Retinal pigment epithelial cell (primary cell): ENCODE data around the gene DCDC2C.

Source experiments
- DNase-seq: peaks from one replicate; pipeline ENCODE4 v3.0.0-alpha.2; 2010; ENCODE audit warnings: low read depth
- H3K4me3 ChIP-seq: 2 replicates; pipeline ENCODE4 v1.5.1; 2011; ENCODE audit warnings: mild to moderate bottlenecking, low read length, control low read depth, moderate library complexity
- CTCF ChIP-seq: conservative IDR thresholded peaks from 2 replicates; pipeline ENCODE4 v1.5.1; 2011; ENCODE audit warnings: low read depth, low read length, control low read depth, inconsistent platforms

Gene DCDC2C

DNA sequence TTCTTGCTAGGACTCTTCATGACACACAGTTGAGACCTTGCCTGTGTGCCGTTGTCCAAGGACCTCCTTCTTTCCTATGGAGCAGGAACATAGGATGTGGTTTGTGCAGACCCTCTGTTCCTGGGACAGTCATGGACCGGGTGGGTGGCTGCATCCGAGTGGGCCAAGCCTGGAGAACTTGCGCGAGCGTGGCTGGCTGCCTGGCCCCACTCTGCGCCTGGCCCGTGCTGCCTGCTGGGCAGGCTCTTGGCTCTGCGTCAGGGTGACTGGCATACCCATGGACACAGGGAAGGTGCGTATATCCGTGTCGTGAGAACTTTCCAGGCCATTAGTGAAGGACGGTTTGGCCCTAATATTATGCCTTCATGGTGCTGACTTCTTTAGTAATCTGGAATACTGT lies 68.2 kb downstream of the DCDC2C start:
- H3K4me3 ChIP-seq = no peak overlapping the region
- no peak for DNase-seq
- no peak for TF ChIP-seq CTCF

GRCh38 chr2:3774336-3774735 lies 71.0 kb downstream of the DCDC2C start:
- no peak overlapping the region for H3K4me3 ChIP-seq
- TF ChIP-seq CTCF = no peak
- no peak for DNase-seq

DNA sequence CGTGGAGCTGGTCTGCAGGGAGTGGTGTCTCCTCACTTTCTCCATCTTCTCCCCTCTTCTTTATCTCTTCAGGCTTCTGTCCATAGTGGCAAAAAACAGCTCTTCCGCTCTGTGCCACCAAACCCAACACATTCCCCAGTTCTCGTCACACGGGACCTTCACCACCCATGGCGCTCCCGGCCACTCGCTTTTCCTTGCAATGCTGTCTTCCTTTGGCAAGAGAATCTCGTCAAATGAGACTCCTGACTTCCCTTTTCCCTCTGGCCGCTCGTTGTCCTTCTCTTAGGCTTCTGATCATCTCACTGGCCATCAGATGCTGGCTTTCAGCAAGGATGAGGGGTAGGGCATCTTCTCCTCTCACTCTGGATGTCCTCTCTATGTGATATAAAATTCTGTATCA lies 72.9 kb downstream of the DCDC2C start:
- no peak for DNase-seq
- H3K4me3 ChIP-seq = no peak overlapping the region
- no peak for TF ChIP-seq CTCF

GRCh38 chr2:3777966-3778365 lies 74.6 kb downstream of the DCDC2C start:
- DNase-seq = no peak
- no peak for TF ChIP-seq CTCF
- H3K4me3 ChIP-seq = no peak overlapping the region

DNA sequence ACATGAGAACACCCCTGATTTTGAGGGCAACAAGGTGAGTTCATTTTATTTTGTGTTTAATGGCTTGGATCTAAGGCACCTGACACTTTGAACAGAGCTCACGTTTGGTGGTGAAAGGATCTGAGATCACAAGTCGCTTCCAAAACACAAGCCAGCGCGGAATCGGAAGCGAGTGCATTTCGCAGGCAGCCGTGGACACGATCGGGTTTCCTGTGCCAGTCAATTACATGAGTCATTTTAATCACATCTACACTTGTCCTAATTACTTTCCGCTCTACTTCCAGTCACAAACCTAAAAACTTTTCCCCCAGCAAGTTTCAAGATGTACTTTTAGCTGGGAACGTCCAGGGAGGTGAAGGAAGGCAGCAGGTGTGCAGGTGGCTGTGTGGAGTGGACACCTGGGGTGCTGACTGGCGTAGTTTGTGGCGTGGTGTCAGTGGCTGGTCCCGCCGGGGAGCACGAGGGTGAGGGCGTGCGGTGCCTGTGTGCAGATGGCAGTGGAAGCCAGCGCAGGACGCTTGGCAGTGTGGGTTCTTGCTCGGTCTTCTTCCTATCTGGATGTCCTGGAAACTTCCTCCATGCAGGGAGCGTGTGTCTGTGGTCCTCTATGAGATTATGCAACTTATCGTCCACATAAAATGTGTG lies 75.6 kb downstream of the DCDC2C start:
- no peak for TF ChIP-seq CTCF
- no peak for DNase-seq
- no peak overlapping the region for H3K4me3 ChIP-seq

DNA sequence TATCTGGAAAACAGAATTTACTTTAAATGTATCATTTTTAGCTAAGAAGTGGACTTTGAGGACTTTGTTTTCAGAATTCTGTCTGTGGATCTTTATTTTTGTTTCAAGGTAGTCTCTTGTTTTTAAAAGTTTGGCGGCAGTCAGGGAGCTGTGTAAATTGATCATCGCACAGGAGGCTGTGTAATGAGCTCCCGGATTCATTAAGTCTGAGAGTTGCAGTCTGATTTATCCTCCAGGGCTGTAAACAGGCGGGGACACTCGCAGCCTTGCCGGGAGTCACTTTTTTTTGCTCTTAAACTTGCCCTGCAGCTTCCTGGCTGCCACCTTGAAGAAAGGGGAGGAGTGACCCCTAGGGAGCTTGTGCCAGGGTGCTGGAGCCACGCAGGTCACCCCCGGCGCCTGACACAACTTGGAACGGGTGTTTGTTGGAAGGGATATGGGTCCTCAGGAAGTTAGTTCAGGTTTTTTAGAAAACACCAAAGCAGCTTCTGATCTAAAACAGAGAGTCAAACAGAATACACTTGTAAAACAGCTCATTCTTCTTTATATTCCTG lies 76.2 kb downstream of the DCDC2C start:
- H3K4me3 ChIP-seq = no peak overlapping the region
- no peak for TF ChIP-seq CTCF
- no peak for DNase-seq
